ENCODE results near the gene MOB2. TPM values are rescaled to one million over a fixed set of nuclear protein-coding genes. Genes with fewer than 3 reads are reported as not detected.

The MOB2 gene
- total and polyA plus RNA-seq, 2 of the 13 experiments (the other 11 are each of a cell fraction or from before 2014, with no cell fraction given), result 21.8 to 27.7 TPM

- TF ChIP-seq FOXM1 (CRISPR knock-in tag; IDR thresholded peaks at IDR 0.05), result no peak
Measured at GRCh38 chr11:1438261-1438966, 48.2 kb downstream of the MOB2 start (continued).

- Histone ChIP-seq H3K27ac (ENCODE audit: extremely low read length, insufficient read depth, low read length) (no peak overlapping the region), H2AFZ (ENCODE audit: low read length) (no peak overlapping the region), H3K9me3 (ENCODE audit: low read length) (no peaks in the 10 kb centered on the region), H3K9ac (ENCODE audit: insufficient read depth, low read depth, low read length) (no peak overlapping the region), H3K4me1 (ENCODE audit: insufficient read depth, low read length) (no peaks in the 10 kb centered on the region), H3K36me3 (replicated peaks in 1 of 2; ENCODE audit: control insufficient read depth in 1 of 2, insufficient read depth in 2 of 2, low read length in 2 of 2) (no peaks in the 10 kb centered on the region), H3K27me3 (ENCODE audit: control insufficient read depth in 1 of 2, insufficient read depth in 2 of 2, low read length in 2 of 2) (peaks cover 2 to 12% of the 10 kb centered on the region in 2 experiments; a peak in 3 of 5 replicates), H4K20me1 (ENCODE audit: insufficient read depth, low read length) (0 out of 2 replicates have a peak, but pooled peaks cover 6% of the 10 kb centered on the region), H3K4me3 (replicated peaks in 1 of 3; ENCODE audit: insufficient read depth in 1 of 3, low read depth in 2 of 3, low read length in 3 of 3) (no peak overlapping the region), H3K79me2 (ENCODE audit: insufficient read depth, low read length) (no peaks in the 10 kb centered on the region), H3K4me2 (ENCODE audit: low read depth, low read length) (no peak overlapping the region)
- no peak for FAIRE-seq
- peak; percentile 16 for DNase-seq (ENCODE audit: low spot score)
- BruUV-seq (replicated peaks), result no TSS peak
- ATAC-seq, result peak; percentile 51
- peak; percentile 18; the same call in 1 of the 2 replicates for TF ChIP-seq ZFY (CRISPR knock-in tag; IDR thresholded peaks at IDR 0.05)
- 0 out of 2 replicates have a peak, but pooled peaks have one; percentile 26 for TF ChIP-seq ZFX (CRISPR knock-in tag; IDR thresholded peaks at IDR 0.05; ENCODE audit: low read depth)
- no peak for TF ChIP-seq SALL1 (CRISPR knock-in tag; IDR thresholded peaks at IDR 0.05)
- in situ Hi-C loops (cut with HindIII; ENCODE audit: extremely low pct_ligation_motif_present, low pct_unique_long_range_greater_than_20kb) (no loop called here), intact Hi-C loops (cut with micrococcal nuclease; ENCODE audit: unreplicated experiment) (no loop called here)
- WGBS (ENCODE audit: low lambda C conversion rate), result no CpG with 5 or more reads among the region's 6 CpGs
- CTCF ChIA-PET (ENCODE audit: low intra/inter-chr PET ratio, low total read pairs), result no interaction called here
- POLR2A ChIA-PET, result no interaction called here
Measured at GRCh38 chr11:1437500-1437899, 49.1 kb downstream of the MOB2 start.

- WGBS (ENCODE audit: low lambda C conversion rate), result 9% methylated on average over 8 of the region's 13 CpGs
- Histone ChIP-seq H4K20me1 (ENCODE audit: insufficient read depth, low read length) (0 out of 2 replicates have a peak, but pooled peaks cover 3% of the 10 kb centered on the region), H3K4me1 (ENCODE audit: insufficient read depth, low read length) (no peaks in the 10 kb centered on the region), H3K4me3 (replicated peaks in 1 of 3; ENCODE audit: insufficient read depth in 1 of 3, low read depth in 2 of 3, low read length in 3 of 3) (no peak overlapping the region), H3K27ac (ENCODE audit: extremely low read length, insufficient read depth, low read length) (no peak overlapping the region), H3K9me3 (ENCODE audit: low read length) (no peaks in the 10 kb centered on the region), H3K36me3 (replicated peaks in 1 of 2; ENCODE audit: control insufficient read depth in 1 of 2, insufficient read depth in 2 of 2, low read length in 2 of 2) (no peaks in the 10 kb centered on the region), H3K27me3 (ENCODE audit: control insufficient read depth in 1 of 2, insufficient read depth in 2 of 2, low read length in 2 of 2) (peaks cover 2 to 8% of the 10 kb centered on the region in 2 experiments; a peak in 2 of 5 replicates), H2AFZ (ENCODE audit: low read length) (no peak overlapping the region), H3K9ac (ENCODE audit: insufficient read depth, low read depth, low read length) (no peak overlapping the region), H3K79me2 (ENCODE audit: insufficient read depth, low read length) (no peaks in the 10 kb centered on the region), H3K4me2 (ENCODE audit: low read depth, low read length) (no peak overlapping the region)
- ATAC-seq (peak; percentile 10; the same call in 1 of the 3 replicates), DNase-seq (ENCODE audit: low spot score) (no peak), FAIRE-seq (no peak)
- ChIA-PET CTCF (ENCODE audit: low intra/inter-chr PET ratio, low total read pairs) (no interaction called here), POLR2A (no interaction called here)
- intact Hi-C loops (cut with micrococcal nuclease; ENCODE audit: unreplicated experiment) (no loop called here), in situ Hi-C loops (cut with HindIII; ENCODE audit: extremely low pct_ligation_motif_present, low pct_unique_long_range_greater_than_20kb) (no loop called here)
- BruUV-seq (replicated peaks), result no TSS peak
- TF ChIP-seq ZNF460 (CRISPR knock-in tag; IDR thresholded peaks at IDR 0.05; ENCODE audit: borderline replicate concordance) (no peak), ZNF674 (CRISPR knock-in tag; IDR thresholded peaks at IDR 0.05; ENCODE audit: low read depth) (no peak), ZNF891 (CRISPR knock-in tag; IDR thresholded peaks at IDR 0.05) (no peak), ZFX (CRISPR knock-in tag; IDR thresholded peaks at IDR 0.05; ENCODE audit: low read depth) (no peak), CEBPB (IDR thresholded peaks at IDR 0.05; ENCODE audit: borderline replicate concordance, low read depth, low read length) (no peak)
- TF ChIP-seq, protein P1, sequence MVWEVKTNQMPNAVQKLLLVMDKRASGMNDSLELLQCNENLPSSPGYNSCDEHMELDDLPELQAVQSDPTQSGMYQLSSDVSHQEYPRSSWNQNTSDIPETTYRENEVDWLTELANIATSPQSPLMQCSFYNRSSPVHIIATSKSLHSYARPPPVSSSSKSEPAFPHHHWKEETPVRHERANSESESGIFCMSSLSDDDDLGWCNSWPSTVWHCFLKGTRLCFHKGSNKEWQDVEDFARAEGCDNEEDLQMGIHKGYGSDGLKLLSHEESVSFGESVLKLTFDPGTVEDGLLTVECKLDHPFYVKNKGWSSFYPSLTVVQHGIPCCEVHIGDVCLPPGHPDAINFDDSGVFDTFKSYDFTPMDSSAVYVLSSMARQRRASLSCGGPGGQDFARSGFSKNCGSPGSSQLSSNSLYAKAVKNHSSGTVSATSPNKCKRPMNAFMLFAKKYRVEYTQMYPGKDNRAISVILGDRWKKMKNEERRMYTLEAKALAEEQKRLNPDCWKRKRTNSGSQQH (CRISPR knock-in tag; IDR thresholded peaks at IDR 0.05; ENCODE audit: low read depth), result no peak
- TF ChIP-seq, protein P2, sequence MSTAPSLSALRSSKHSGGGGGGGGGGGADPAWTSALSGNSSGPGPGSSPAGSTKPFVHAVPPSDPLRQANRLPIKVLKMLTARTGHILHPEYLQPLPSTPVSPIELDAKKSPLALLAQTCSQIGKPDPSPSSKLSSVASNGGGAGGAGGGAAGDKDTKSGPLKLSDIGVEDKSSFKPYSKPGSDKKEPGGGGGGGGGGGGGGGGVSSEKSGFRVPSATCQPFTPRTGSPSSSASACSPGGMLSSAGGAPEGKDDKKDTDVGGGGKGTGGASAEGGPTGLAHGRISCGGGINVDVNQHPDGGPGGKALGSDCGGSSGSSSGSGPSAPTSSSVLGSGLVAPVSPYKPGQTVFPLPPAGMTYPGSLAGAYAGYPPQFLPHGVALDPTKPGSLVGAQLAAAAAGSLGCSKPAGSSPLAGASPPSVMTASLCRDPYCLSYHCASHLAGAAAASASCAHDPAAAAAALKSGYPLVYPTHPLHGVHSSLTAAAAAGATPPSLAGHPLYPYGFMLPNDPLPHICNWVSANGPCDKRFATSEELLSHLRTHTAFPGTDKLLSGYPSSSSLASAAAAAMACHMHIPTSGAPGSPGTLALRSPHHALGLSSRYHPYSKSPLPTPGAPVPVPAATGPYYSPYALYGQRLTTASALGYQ (CRISPR knock-in tag; IDR thresholded peaks at IDR 0.05), result no peak
- TF ChIP-seq, protein P3, sequence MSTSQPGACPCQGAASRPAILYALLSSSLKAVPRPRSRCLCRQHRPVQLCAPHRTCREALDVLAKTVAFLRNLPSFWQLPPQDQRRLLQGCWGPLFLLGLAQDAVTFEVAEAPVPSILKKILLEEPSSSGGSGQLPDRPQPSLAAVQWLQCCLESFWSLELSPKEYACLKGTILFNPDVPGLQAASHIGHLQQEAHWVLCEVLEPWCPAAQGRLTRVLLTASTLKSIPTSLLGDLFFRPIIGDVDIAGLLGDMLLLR (CRISPR knock-in tag; IDR thresholded peaks at IDR 0.05), result no peak
Measured at GRCh38 chr11:1436468-1437039, 50.0 kb downstream of the MOB2 start.
